Mucosa of rectum (tissue), 2 donors: Measurements from ENCODE around the gene FAM131C.
"Not testable (repeated sequence)": the region's sequence is repeated elsewhere in the genome, so short reads cannot be mapped to it uniquely, and the experiment has no call there.

ENCODE experiments used
- H3K27ac ChIP-seq, 2 donors: one replicate each; pipeline ENCODE4 v1.7.0; 2013; ENCODE audit warnings: inconsistent platforms in 2 of 2, low read depth in 2 of 2, low read length in 2 of 2
- H3K27me3 ChIP-seq, 2 donors: one replicate each; pipeline ENCODE4 v1.7.0; 2013; ENCODE audit warnings: low read length in 2 of 2; ENCODE audit not compliant: control insufficient read depth in 2 of 2, insufficient read depth in 2 of 2
- H3K36me3 ChIP-seq, 2 donors: one replicate each; pipeline ENCODE4 v1.7.0; 2013; ENCODE audit warnings: low read length in 2 of 2; ENCODE audit not compliant: control insufficient read depth in 2 of 2, insufficient read depth in 2 of 2
- H3K4me1 ChIP-seq, 2 donors: one replicate each; pipeline ENCODE4 v1.7.0; 2013; ENCODE audit warnings: low read length in 2 of 2, mild to moderate bottlenecking in 1 of 2; ENCODE audit not compliant: control insufficient read depth in 2 of 2, insufficient read depth in 2 of 2
- H3K4me3 ChIP-seq, 2 donors: one replicate each; pipeline ENCODE4 v1.7.0; 2013; ENCODE audit warnings: low read length in 2 of 2
- H3K9ac ChIP-seq, 2 donors: one replicate each; pipeline ENCODE4 v1.7.0; 2013; ENCODE audit warnings: low read length in 2 of 2, low read depth in 1 of 2, mild to moderate bottlenecking in 1 of 2
- H3K9me3 ChIP-seq, 2 donors: one replicate each; pipeline ENCODE4 v1.7.0; 2013; ENCODE audit warnings: low read length in 2 of 2; ENCODE audit not compliant: control insufficient read depth in 2 of 2
- donor health status: healthy.
- donor health status: Normal muscosa, but diverticular disease.

Gene FAM131C

DNA sequence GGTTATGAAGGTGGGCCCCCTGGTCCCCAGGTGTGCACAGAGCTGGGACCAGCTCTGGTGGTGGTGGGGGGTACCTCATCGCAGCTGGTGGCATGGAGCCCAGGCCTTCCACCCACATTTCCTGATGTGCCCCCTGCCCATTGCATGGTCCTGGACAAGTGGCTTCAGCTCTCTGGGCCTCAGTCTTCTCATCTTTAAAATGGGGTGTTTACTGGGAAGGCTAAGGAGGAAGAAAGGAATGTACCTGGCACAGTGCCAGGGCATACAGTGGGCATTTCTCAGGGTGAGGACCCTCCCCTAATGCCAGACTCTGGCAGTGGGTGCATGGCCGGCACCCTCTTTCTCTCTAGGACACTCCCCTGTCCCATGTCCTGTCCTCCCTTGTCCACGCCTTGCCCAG is 22.4 kb downstream of the FAM131C start:
- Histone ChIP-seq H3K27ac (no peak overlapping the region), H3K27me3 (no peaks in the 10 kb centered on the region), H3K4me1 (peaks cover 0 to 4% of the 10 kb centered on the region in 2 donors), H3K9me3 (no peaks in the 10 kb centered on the region), H3K36me3 (no peaks in the 10 kb centered on the region), H3K9ac (no peak overlapping the region), H3K4me3 (no peak overlapping the region)

- Histone ChIP-seq H3K9me3 (no peaks in the 10 kb centered on the region), H3K36me3 (no peaks in the 10 kb centered on the region), H3K9ac (no peak overlapping the region)
These were observed 23.1 kb downstream of the FAM131C start for GRCh38 chr1:16050328-16050727.

DNA sequence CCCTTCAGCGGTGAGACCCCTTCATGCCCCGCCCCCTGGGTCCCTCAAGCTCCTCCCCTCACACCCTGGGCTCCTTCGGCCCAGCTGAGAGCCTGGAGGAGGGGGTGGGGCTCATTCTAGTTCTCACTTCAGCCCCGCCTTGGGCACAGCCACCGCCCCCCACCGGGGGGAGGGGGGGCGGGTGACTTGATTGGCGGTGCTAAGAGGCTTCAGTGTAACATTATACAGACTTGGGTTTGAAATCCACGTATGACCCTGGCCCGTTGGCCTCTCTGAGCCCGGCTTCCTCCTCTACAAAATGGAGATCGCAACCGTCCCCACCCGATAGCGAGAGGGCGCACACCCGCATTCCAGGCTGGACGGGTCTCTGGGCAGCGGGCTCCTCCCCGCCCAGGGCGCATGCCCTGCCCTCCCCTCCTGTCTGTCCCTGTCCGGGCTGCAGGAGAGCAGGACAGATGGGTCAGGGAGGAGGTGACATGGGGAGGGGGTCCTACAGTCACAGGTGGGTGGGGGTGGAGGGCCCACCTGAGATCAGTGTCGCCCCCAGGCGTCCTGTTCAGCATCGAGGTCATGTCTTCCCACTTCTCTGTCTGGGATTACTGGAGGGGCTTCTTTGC is 24.8 kb downstream of the FAM131C start:
- H3K4me1 ChIP-seq, result no peaks in the 10 kb centered on the region
- H3K9me3 ChIP-seq, result no peaks in the 10 kb centered on the region
- H3K27ac ChIP-seq, result no peak overlapping the region
- peak overlapping the region; percentile 50 to 52 for H3K4me3 ChIP-seq
- no peaks in the 10 kb centered on the region for H3K36me3 ChIP-seq
- no peaks in the 10 kb centered on the region for H3K27me3 ChIP-seq
- H3K9ac ChIP-seq, result peak overlapping the region in 1 of 2 donors; percentile 40

More at GRCh38 chr1:16050328-16050727, 23.1 kb downstream of the FAM131C start:
- no peak overlapping the region for H3K27ac ChIP-seq
- no peaks in the 10 kb centered on the region for H3K4me1 ChIP-seq
- H3K27me3 ChIP-seq, result no peaks in the 10 kb centered on the region
- H3K4me3 ChIP-seq, result no peak overlapping the region

- Histone ChIP-seq H3K27me3 (no peaks in the 10 kb centered on the region), H3K9me3 (no peaks in the 10 kb centered on the region), H3K9ac (no peak overlapping the region), H3K4me1 (peaks cover 0 to 4% of the 10 kb centered on the region in 2 donors), H3K27ac (no peak overlapping the region), H3K36me3 (no peaks in the 10 kb centered on the region), H3K4me3 (no peak overlapping the region)
These were observed 25.5 kb downstream of the FAM131C start for GRCh38 chr1:16047791-16048475.

- Histone ChIP-seq H3K36me3 (no peaks in the 10 kb centered on the region), H3K4me3 (no peak overlapping the region), H3K27me3 (no peaks in the 10 kb centered on the region), H3K9ac (no peak overlapping the region), H3K27ac (no peak overlapping the region), H3K9me3 (no peaks in the 10 kb centered on the region), H3K4me1 (peaks cover 0 to 4% of the 10 kb centered on the region in 2 donors)
These were observed 26.6 kb downstream of the FAM131C start for GRCh38 chr1:16046842-16047241.

DNA sequence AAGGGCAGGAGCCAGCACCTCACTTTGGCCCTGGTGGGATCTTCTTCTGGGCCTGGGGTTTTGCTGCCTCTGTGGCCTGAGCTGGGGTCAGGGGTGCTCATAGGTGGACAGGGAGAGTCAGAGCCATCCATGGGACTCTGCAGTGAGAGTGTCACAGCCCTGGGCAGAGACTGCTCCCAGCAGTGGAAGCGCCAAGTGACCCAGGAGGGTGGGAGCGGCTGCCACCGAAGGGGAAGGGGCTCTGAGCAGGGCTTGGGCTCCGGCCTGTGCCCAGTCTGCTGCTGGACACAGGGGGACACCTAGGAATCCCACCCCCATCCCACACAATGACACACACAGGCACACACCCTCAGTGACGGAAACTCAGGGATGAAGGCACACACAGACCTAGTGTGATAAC is 29.5 kb downstream of the FAM131C start:
- H3K4me3 ChIP-seq, result no peak overlapping the region
- no peaks in the 10 kb centered on the region for H3K36me3 ChIP-seq
- no peaks in the 10 kb centered on the region for H3K9me3 ChIP-seq
- no peaks in the 10 kb centered on the region for H3K27me3 ChIP-seq
- peaks cover 0 to 4% of the 10 kb centered on the region in 2 donors for H3K4me1 ChIP-seq
- H3K9ac ChIP-seq, result peak overlapping the region in 1 of 2 donors; percentile 37
- no peak overlapping the region for H3K27ac ChIP-seq

DNA sequence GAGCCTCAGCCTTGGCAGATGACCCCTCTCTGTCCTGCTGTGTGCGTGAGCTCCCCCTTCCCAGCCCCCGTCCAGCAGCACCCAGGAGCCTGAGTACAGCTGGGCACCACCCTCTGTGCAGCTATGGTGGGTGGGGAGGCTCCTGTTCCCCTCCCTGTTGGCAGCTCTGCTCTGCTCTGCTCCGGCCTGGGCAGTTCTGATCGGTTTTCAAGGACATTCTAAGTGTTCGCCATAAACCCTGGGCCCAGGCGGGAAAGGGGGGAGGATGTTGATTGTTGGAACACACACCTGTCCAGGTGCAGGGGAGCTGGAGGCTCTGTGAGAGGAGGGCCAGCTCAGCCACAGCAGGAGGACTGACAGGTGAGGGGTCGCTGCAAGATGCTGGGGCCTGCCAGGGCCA is 29.9 kb downstream of the FAM131C start, which contains the start of gene CLCNKB:
Gene CLCNKB, plus strand, starts transcription at position 262 of the 400 bp plus-strand sequence. CDS start 711 bp downstream, outside the sequence.
- Histone ChIP-seq H3K36me3 (no peaks in the 10 kb centered on the region), H3K9me3 (no peaks in the 10 kb centered on the region), H3K27me3 (no peaks in the 10 kb centered on the region), H3K9ac (peak within 1 kb of the TSS in 1 of 2 donors; percentile 43), H3K27ac (no peak within 1 kb of the TSS), H3K4me3 (no peak within 1 kb of the TSS), H3K4me1 (peaks cover 0 to 4% of the 10 kb centered on the region in 2 donors)

DNA sequence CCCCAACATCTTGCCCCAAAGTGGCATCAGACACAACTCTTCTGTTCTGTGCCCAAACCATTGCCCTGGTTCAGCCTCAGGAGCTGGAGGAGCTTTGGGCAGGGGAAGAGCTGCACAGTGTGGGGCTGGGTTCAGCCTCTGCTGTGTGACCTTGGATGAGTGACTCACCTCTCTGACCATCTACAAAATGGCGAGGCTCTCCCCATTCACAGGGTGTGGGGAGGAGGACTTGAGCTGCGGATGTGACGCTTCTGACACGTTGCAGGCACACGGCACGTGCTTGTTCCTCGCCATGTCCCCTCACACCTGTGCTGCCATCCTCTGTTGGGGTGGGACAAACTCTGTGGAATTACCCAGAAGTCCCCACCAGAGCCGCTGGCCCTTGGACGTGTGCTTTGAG is 30.8 kb downstream of the FAM131C start:
- not testable (repeated sequence) for H3K9me3 ChIP-seq, H3K9ac ChIP-seq, H3K27me3 ChIP-seq, H3K4me1 ChIP-seq, H3K27ac ChIP-seq, H3K4me3 ChIP-seq, H3K36me3 ChIP-seq

GRCh38 chr1:16042096-16042495 is 31.4 kb downstream of the FAM131C start:
- H3K4me1 ChIP-seq, result peaks cover 0 to 4% of the 10 kb centered on the region in 2 donors
- no peak overlapping the region for H3K9ac ChIP-seq
- no peaks in the 10 kb centered on the region for H3K27me3 ChIP-seq
- no peaks in the 10 kb centered on the region for H3K36me3 ChIP-seq
- H3K4me3 ChIP-seq, result no peak overlapping the region
- no peak overlapping the region for H3K27ac ChIP-seq
- no peaks in the 10 kb centered on the region for H3K9me3 ChIP-seq

GRCh38 chr1:16041200-16041599 is 32.3 kb downstream of the FAM131C start:
- Histone ChIP-seq H3K27ac (no peak overlapping the region), H3K4me1 (peaks cover 0 to 4% of the 10 kb centered on the region in 2 donors), H3K9ac (no peak overlapping the region), H3K36me3 (no peaks in the 10 kb centered on the region), H3K27me3 (no peaks in the 10 kb centered on the region), H3K4me3 (no peak overlapping the region), H3K9me3 (no peaks in the 10 kb centered on the region)
